ENCODE measurements around the gene DPYD. TPM values are rescaled to one million over a fixed set of nuclear protein-coding genes. Genes with fewer than 3 reads are reported as not detected.

The DPYD gene
- polyA plus RNA-seq, 1 of the 3 experiments (the other 2 are of a cell fraction) = 23.0 TPM

GRCh38 chr1:97824200-97824599 is 96.6 kb downstream of the DPYD start:
- Histone ChIP-seq H3K9me3 (no peaks in the 10 kb centered on the region; the same call in 1 of the 2 replicates), H3K4me3 (ENCODE audit: low read depth in 2 of 2, low read length in 1 of 2) (no peak overlapping the region), H3K9ac (no peak overlapping the region), H4K20me1 (ENCODE audit: insufficient read depth) (no peaks in the 10 kb centered on the region), H3K36me3 (replicated peaks in 1 of 2; ENCODE audit: control insufficient read depth in 1 of 2, insufficient read depth in 2 of 2, low read length in 1 of 2) (peaks cover 0 to 58% of the 10 kb centered on the region in 2 experiments), H2AFZ (ENCODE audit: low read depth) (no peak overlapping the region), H3F3A (replicated peaks; ENCODE audit: insufficient read depth) (peaks cover 30% of the 10 kb centered on the region), H3K27ac (ENCODE audit: low read depth in 2 of 2, low read length in 1 of 2) (no peak overlapping the region), H3K9me2 (no peaks in the 10 kb centered on the region), H3K4me2 (no peak overlapping the region), H3K79me2 (ENCODE audit: insufficient read depth) (peaks cover 34% of the 10 kb centered on the region), H3K27me3 (ENCODE audit: insufficient read depth) (no peaks in the 10 kb centered on the region), H3K4me1 (ENCODE audit: control insufficient read depth in 1 of 2, insufficient read depth in 2 of 2, low read depth in 1 of 2, low read length in 1 of 2) (peaks cover 7 to 13% of the 10 kb centered on the region in 2 experiments; a peak in 3 of 4 replicates)
- ChIA-PET POLR2A (no interaction called here), CTCF (no interaction called here)
- WGBS (ENCODE audit: low lambda C conversion rate) = 93% methylated on average over 2 of the region's 2 CpGs
- TF ChIP-seq POLR2AphosphoS5 (IDR thresholded peaks at IDR 0.05; ENCODE audit: low read depth, low read length) (no peak), USF2 (IDR thresholded peaks at IDR 0.05; ENCODE audit: borderline replicate concordance, low read depth, low read length) (no peak), GABPA (IDR thresholded peaks at IDR 0.05; ENCODE audit: low read depth) (no peak), FOXJ3 (CRISPR knock-in tag; IDR thresholded peaks at IDR 0.05) (no peak), FOSL2 (IDR thresholded peaks at IDR 0.05; ENCODE audit: borderline replicate concordance, low read depth) (no peak), JUND (IDR thresholded peaks at IDR 0.05) (no peak), TCF12 (IDR thresholded peaks at IDR 0.05) (no peak), SMC3 (IDR thresholded peaks at IDR 0.05; ENCODE audit: low read depth, low read length) (no peak), RCOR1 (IDR thresholded peaks at IDR 0.05; ENCODE audit: low read length) (no peak), RAD21 (IDR thresholded peaks at IDR 0.05; ENCODE audit: low read length) (no peak)
- TF ChIP-seq, protein P1, sequence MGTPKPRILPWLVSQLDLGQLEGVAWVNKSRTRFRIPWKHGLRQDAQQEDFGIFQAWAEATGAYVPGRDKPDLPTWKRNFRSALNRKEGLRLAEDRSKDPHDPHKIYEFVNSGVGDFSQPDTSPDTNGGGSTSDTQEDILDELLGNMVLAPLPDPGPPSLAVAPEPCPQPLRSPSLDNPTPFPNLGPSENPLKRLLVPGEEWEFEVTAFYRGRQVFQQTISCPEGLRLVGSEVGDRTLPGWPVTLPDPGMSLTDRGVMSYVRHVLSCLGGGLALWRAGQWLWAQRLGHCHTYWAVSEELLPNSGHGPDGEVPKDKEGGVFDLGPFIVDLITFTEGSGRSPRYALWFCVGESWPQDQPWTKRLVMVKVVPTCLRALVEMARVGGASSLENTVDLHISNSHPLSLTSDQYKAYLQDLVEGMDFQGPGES (IDR thresholded peaks at IDR 0.05; ENCODE audit: low read depth, low read length) = no peak
- TF ChIP-seq, protein P2, sequence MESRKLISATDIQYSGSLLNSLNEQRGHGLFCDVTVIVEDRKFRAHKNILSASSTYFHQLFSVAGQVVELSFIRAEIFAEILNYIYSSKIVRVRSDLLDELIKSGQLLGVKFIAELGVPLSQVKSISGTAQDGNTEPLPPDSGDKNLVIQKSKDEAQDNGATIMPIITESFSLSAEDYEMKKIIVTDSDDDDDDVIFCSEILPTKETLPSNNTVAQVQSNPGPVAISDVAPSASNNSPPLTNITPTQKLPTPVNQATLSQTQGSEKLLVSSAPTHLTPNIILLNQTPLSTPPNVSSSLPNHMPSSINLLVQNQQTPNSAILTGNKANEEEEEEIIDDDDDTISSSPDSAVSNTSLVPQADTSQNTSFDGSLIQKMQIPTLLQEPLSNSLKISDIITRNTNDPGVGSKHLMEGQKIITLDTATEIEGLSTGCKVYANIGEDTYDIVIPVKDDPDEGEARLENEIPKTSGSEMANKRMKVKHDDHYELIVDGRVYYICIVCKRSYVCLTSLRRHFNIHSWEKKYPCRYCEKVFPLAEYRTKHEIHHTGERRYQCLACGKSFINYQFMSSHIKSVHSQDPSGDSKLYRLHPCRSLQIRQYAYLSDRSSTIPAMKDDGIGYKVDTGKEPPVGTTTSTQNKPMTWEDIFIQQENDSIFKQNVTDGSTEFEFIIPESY (IDR thresholded peaks at IDR 0.05; ENCODE audit: borderline replicate concordance, low read depth) = no peak
- no peak for DNase-seq

- Histone ChIP-seq H3K9ac (no peak overlapping the region), H3K79me2 (ENCODE audit: insufficient read depth) (peaks cover 31% of the 10 kb centered on the region), H3K9me3 (no peaks in the 10 kb centered on the region), H3K9me2 (no peaks in the 10 kb centered on the region), H3K27me3 (ENCODE audit: insufficient read depth) (no peaks in the 10 kb centered on the region), H4K20me1 (ENCODE audit: insufficient read depth) (no peaks in the 10 kb centered on the region), H3K4me3 (ENCODE audit: low read depth in 2 of 2, low read length in 1 of 2) (no peak overlapping the region), H3K4me1 (ENCODE audit: control insufficient read depth in 1 of 2, insufficient read depth in 2 of 2, low read depth in 1 of 2, low read length in 1 of 2) (peaks cover 0 to 12% of the 10 kb centered on the region in 2 experiments; a peak in 2 of 4 replicates), H3K4me2 (no peak overlapping the region), H3K27ac (ENCODE audit: low read depth in 2 of 2, low read length in 1 of 2) (no peak overlapping the region), H2AFZ (ENCODE audit: low read depth) (0 out of 2 replicates have a peak overlapping the region, but pooled peaks have one; percentile 7), H3K36me3 (replicated peaks in 1 of 2; ENCODE audit: control insufficient read depth in 1 of 2, insufficient read depth in 2 of 2, low read length in 1 of 2) (peaks cover 0 to 50% of the 10 kb centered on the region in 2 experiments), H3F3A (replicated peaks; ENCODE audit: insufficient read depth) (peaks cover 29% of the 10 kb centered on the region)
- 76% methylated on average over 6 of the region's 6 CpGs for WGBS (ENCODE audit: low lambda C conversion rate)
- DNase-seq = no peak
- POLR2A ChIA-PET = no interaction called here
- CTCF ChIA-PET = interaction anchor here (0.6 to 1.5 kb wide), 8 partner anchors 9 to 855 kb away, joined by 3 to 7 read pairs (median 4); no protein-coding TSS in a partner anchor
- TF ChIP-seq SMC3 (IDR thresholded peaks at IDR 0.05; ENCODE audit: low read depth, low read length) (peak; percentile 52), NRF1 (IDR thresholded peaks at IDR 0.05; ENCODE audit: low read depth, low read length) (no peak), TCF12 (IDR thresholded peaks at IDR 0.05) (no peak), RAD21 (IDR thresholded peaks at IDR 0.05; ENCODE audit: low read length) (peak; percentile 84), NFIC (IDR thresholded peaks at IDR 0.05; ENCODE audit: borderline replicate concordance) (no peak)
- TF ChIP-seq, protein P3, sequence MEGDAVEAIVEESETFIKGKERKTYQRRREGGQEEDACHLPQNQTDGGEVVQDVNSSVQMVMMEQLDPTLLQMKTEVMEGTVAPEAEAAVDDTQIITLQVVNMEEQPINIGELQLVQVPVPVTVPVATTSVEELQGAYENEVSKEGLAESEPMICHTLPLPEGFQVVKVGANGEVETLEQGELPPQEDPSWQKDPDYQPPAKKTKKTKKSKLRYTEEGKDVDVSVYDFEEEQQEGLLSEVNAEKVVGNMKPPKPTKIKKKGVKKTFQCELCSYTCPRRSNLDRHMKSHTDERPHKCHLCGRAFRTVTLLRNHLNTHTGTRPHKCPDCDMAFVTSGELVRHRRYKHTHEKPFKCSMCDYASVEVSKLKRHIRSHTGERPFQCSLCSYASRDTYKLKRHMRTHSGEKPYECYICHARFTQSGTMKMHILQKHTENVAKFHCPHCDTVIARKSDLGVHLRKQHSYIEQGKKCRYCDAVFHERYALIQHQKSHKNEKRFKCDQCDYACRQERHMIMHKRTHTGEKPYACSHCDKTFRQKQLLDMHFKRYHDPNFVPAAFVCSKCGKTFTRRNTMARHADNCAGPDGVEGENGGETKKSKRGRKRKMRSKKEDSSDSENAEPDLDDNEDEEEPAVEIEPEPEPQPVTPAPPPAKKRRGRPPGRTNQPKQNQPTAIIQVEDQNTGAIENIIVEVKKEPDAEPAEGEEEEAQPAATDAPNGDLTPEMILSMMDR (IDR thresholded peaks at IDR 0.05) = peak; percentile 68
- TF ChIP-seq, protein P4, sequence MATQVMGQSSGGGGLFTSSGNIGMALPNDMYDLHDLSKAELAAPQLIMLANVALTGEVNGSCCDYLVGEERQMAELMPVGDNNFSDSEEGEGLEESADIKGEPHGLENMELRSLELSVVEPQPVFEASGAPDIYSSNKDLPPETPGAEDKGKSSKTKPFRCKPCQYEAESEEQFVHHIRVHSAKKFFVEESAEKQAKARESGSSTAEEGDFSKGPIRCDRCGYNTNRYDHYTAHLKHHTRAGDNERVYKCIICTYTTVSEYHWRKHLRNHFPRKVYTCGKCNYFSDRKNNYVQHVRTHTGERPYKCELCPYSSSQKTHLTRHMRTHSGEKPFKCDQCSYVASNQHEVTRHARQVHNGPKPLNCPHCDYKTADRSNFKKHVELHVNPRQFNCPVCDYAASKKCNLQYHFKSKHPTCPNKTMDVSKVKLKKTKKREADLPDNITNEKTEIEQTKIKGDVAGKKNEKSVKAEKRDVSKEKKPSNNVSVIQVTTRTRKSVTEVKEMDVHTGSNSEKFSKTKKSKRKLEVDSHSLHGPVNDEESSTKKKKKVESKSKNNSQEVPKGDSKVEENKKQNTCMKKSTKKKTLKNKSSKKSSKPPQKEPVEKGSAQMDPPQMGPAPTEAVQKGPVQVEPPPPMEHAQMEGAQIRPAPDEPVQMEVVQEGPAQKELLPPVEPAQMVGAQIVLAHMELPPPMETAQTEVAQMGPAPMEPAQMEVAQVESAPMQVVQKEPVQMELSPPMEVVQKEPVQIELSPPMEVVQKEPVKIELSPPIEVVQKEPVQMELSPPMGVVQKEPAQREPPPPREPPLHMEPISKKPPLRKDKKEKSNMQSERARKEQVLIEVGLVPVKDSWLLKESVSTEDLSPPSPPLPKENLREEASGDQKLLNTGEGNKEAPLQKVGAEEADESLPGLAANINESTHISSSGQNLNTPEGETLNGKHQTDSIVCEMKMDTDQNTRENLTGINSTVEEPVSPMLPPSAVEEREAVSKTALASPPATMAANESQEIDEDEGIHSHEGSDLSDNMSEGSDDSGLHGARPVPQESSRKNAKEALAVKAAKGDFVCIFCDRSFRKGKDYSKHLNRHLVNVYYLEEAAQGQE (IDR thresholded peaks at IDR 0.05; ENCODE audit: low read depth, low read length) = no peak
Observed at GRCh38 chr1:97820470-97821188, 100.2 kb downstream of the DPYD start.
